Adrenal gland (tissue), 12 donors: ENCODE results near the gene ZNF217. TPM values are rescaled to one million over a fixed set of nuclear protein-coding genes. Genes with fewer than 3 reads are reported as not detected.
A peak's percentile ranks its signal among the peaks of the same experiment; 100 is the strongest.
"Not testable (repeated sequence)": the region's sequence is repeated elsewhere in the genome, so short reads cannot be mapped to it uniquely, and the experiment has no call there.

Experiments used
- DNase-seq, 7 donors: peaks; one replicate each; pipeline ENCODE4 v3.0.0-alpha.2; 2019 to 2020
- H3K27ac ChIP-seq, 5 donors: fragments of 200-600 bp; sonication (generic) in 4 of 5; 1 replicate in 3 of 5; 2 replicates in 2 of 5; pipeline versions ENCODE4 v1.5.1 to v1.8.0; 2016 to 2020; ENCODE audit warnings: mild to moderate bottlenecking in 1 of 5
- H3K27me3 ChIP-seq: fragments of 200-600 bp; 2 replicates; pipeline ENCODE4 v1.8.0; 2021
- H3K36me3 ChIP-seq, 2 donors: fragments of 200-600 bp; replicated peaks in 1 of 2; 1 replicate in 1 of 2; 2 replicates in 1 of 2; pipeline versions ENCODE4 v1.5.1 to v1.8.0; 2018 to 2022
- H3K4me1 ChIP-seq, 2 donors: fragments of 200-600 bp; replicated peaks in 1 of 2; 1 replicate in 1 of 2; 2 replicates in 1 of 2; pipeline versions ENCODE4 v1.5.1 to v1.8.0; 2018 to 2021
- H3K4me3 ChIP-seq, 4 donors: fragments of 200-600 bp; sonication (generic) in 3 of 4; one replicate each; pipeline ENCODE4 v1.5.1; 2016 to 2018
- H3K9me3 ChIP-seq, 3 donors: fragments of 200-600 bp; sonication (generic) in 1 of 3; replicated peaks in 1 of 3; 1 replicate in 2 of 3; 2 replicates in 1 of 3; pipeline versions ENCODE4 v1.5.1 to v1.8.0; 2016 to 2021
- CTCF ChIP-seq, 6 experiments: fragments of 450-650 bp in 4 of 6; fragments of 200-600 bp in 2 of 6; sonication (generic) in 1 of 6; IDR thresholded peaks; 1 replicate in 5 of 6; 2 replicates in 1 of 6; pipeline versions ENCODE4 v1.5.1 to v1.8.0; 2016 to 2021; ENCODE audit warnings: antibody characterized with exemption in 6 of 6, mild to moderate bottlenecking in 2 of 6, moderate library complexity in 1 of 6
- POLR2A ChIP-seq, 2 donors: fragments of 450-650 bp; IDR thresholded peaks; one replicate each; pipeline ENCODE4 v1.6.1; 2017; ENCODE audit warnings: antibody characterized with exemption in 2 of 2, mild to moderate bottlenecking in 2 of 2, moderate library complexity in 1 of 2
- WGBS, 4 donors: extraction: QIAGEN DNeasy Blood & Tissue Kit in 2 of 4; methylation state at CpG; one replicate each; pipeline versions ENCODE4 v1.1.5 to v1.1.7; 2013 to 2017; 5-methylcytosine and 5-hydroxymethylcytosine counted together
- intact Hi-C, 2 donors: fragments of 100-400 bp; cut with DNase I; formaldehyde crosslinking; loops; one replicate each; pipeline versions ENCODE4 v1.14.1 to v1.15.0; 2022 to 2023
- polyA plus RNA-seq, 3 donors: library from polyadenylated mRNA; stranded (reverse); fragments of 200-250 nt in 2 of 3; fragments of 350-450 nt in 1 of 3; fragmentation: Illumina TruSeq in 1 of 3; extraction: RNeasy Lipid Tissue Mini Kit (QIAGEN cat#74804) in 1 of 3; gene quantifications; one replicate each; pipeline ENCODE4 v1.2.3, GENCODE V29; 2013 to 2014
- small RNA-seq, 2 donors: library from RNA; depleted of rRNA; stranded (forward); fragments of <200 nt; gene quantifications; one replicate each; pipeline ENCODE3, GENCODE V24; 2016
- total RNA-seq, 9 donors: library from RNA; depleted of rRNA in 4 of 9; stranded (reverse); fragments of >200 nt in 4 of 9; fragments of 120-200 nt in 1 of 9; fragmentation: NEBNext Ultra II Directional in 1 of 9; extraction: Animal tissue kit (Norgen Biotek cat#: 25700) in 1 of 9; gene quantifications; one replicate each; pipeline versions ENCODE4 v1.1.0 to v1.2.4, GENCODE V29; 2013 to 2023
- donor health status: healthy with polysubstance abuse.
- donor health status: Bipolar disorder and iron deficiency.
- donor health status: DM: yes; HTN: yes; CAD: no.
- donor health status: DM: no; HTN: no; CAD: no.
- donor health status: DM: no; HTN: no; CAD: no.
- donor health status: DM: yes; HTN: yes; CAD: no.

ZNF217 gene
- total and polyA plus RNA-seq, 12 donors = 3.3 to 23.4 (median 11.8) TPM

GRCh38 chr20:53522026-53522425 lies 71.6 kb downstream of the ZNF217 start:
- H3K4me1 ChIP-seq = no peaks in the 10 kb centered on the region
- 80 to 94% (median 87%) methylated on average over 3 of the region's 3 CpGs for WGBS, 4 donors
- H3K4me3 ChIP-seq = no peak overlapping the region
- H3K27me3 ChIP-seq = no peaks in the 10 kb centered on the region
- TF ChIP-seq POLR2A (IDR thresholded peaks at IDR 0.05) = no peak
- TF ChIP-seq CTCF (IDR thresholded peaks at IDR 0.05) = no peak
- no peak overlapping the region for H3K27ac ChIP-seq
- no peaks in the 10 kb centered on the region for H3K9me3 ChIP-seq
- H3K36me3 ChIP-seq = no peaks in the 10 kb centered on the region
- DNase-seq = no peak
- intact Hi-C loops = no loop called here

GRCh38 chr20:53521421-53521820 lies 72.2 kb downstream of the ZNF217 start:
- H3K36me3 ChIP-seq, H3K9me3 ChIP-seq, H3K27me3 ChIP-seq, H3K4me1 ChIP-seq, H3K4me3 ChIP-seq, H3K27ac ChIP-seq, intact Hi-C loops: not testable (repeated sequence)
- DNase-seq = peak in 4 of 7 donors; percentile 15 to 46 (median 29)
- 51 to 68% (median 56%) methylated on average over 5 of the region's 5 CpGs for WGBS, 4 donors

GRCh38 chr20:53517146-53517545 lies 76.5 kb downstream of the ZNF217 start:
- H3K4me3 ChIP-seq = no peak overlapping the region
- 65 to 78% (median 70%) methylated on average over 13 of the region's 13 CpGs for WGBS, 4 donors
- H3K4me1 ChIP-seq = no peaks in the 10 kb centered on the region
- H3K27ac ChIP-seq = no peak overlapping the region
- H3K36me3 ChIP-seq = no peaks in the 10 kb centered on the region
- TF ChIP-seq POLR2A (IDR thresholded peaks at IDR 0.05) (no peak), CTCF (IDR thresholded peaks at IDR 0.05) (no peak)
- intact Hi-C loops = no loop called here
- no peak for DNase-seq
- no peaks in the 10 kb centered on the region for H3K9me3 ChIP-seq
- no peaks in the 10 kb centered on the region for H3K27me3 ChIP-seq

Small RNAs within 50 kb of the gene (small RNA-seq; reads per million reads assigned to genes)
- 0 reads per million in 2 donors for gene RF00019
